ENCODE data around the gene ILKAP.

- TF ChIP-seq CTCF (IDR thresholded peaks at IDR 0.05; ENCODE audit: borderline replicate concordance, extremely low read depth, low read length, poor library complexity, severe bottlenecking) (no peak), EZH2 (IDR thresholded peaks at IDR 0.05; ENCODE audit: borderline replicate concordance, low read depth, low read length, severe bottlenecking) (no peak)
Measured at GRCh38 chr2:238226698-238227586, 23.4 kb upstream of the ILKAP start.

Data from DND-41 (cell line).